GM12874 (cell line): ENCODE data around the gene PDGFA.

Source experiments
- CTCF ChIP-seq: IDR thresholded peaks from 2 replicates; pipeline ENCODE4 v1.5.1; 2011; ENCODE audit warnings: low read depth, mild to moderate bottlenecking, control low read depth, low read length, moderate library complexity; ENCODE audit not compliant: insufficient read depth

Gene PDGFA

GRCh38 chr7:479115-479947, 40.3 kb downstream of the PDGFA start:
- no peak for TF ChIP-seq CTCF

DNA sequence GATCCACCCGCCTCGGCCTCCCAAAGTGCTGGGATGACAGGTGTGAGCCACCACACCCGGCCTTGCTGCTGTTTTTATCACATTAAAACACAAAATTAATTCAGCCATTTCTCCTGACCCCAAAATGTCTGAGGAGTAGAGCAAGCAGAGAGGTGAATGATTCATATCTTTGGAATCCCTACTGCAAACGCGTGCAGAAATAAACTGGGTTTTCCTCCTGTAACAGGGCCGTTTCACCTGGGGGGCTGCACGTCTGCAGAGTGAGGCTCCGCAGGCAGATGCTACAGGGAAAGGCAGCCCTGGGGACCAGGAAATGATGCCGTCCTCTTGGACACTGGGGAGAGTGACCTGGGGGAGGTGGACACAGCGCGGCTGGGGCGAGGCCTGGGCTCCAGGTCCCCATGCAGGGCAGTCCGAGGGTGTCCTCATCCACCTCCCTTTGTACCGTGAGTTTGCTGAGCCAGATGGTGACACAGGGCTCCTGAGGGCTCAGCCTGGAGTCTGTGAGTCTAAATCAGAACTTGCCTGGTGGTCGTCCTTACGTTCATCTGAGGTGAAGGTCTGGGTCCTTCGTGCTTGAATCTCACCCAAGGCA, 41.9 kb downstream of the PDGFA start:
- TF ChIP-seq CTCF, result no peak

DNA sequence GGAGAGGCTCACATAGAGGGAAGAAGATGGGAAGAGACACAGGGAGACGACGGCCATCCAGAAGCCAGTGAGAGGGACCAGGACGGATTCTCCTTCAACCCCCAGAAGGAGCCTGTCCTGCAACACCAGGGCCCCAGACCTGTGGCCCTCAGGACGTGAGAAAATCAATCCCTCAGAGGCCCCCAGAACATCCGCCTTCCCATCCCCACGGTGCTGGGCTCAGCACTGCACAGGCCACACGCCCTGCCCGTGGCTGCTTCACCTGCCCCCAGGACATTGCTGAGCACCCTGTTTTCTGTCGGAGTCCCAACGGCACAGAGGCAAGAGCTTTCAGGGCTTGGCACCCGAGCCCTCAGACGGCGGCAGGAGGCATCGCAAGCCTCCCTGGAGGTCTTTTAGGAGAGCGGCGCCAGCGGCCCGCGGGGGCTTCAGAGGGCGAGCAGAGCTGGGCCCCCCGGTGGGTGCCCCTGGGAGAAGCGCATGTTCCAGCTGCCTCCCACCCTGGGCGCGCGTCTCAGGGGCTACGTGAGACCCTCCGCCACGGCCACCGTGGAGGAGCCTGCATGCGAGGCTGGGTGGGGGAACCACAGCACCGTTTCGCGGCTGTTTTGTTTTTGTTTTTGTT, 42.8 kb downstream of the PDGFA start:
- TF ChIP-seq CTCF, result no peak

DNA sequence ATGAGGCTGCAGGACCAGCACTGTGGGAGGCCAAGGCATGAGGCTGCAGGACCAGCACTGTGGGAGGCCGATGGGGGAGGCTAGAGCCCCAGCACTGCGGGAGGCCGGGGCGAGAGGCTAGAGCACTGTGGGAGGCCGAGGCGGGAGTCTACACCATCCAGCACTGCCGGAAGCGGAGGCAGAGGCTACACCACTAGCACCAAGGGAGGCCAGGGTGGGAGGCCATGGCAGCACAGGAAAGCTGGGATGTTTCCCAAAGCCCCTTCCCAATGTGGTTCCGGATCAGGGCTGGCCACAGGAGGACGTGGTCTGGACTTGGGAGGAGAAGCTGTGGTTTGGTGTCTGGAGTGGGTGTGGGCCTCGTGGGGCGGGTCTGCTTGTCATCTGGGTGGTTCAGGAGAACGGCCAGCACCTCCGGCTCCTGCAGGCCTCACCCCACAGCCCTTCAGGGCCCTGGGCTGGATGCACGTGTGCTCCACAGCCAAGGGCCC, 43.6 kb downstream of the PDGFA start:
- TF ChIP-seq CTCF, result no peak

DNA sequence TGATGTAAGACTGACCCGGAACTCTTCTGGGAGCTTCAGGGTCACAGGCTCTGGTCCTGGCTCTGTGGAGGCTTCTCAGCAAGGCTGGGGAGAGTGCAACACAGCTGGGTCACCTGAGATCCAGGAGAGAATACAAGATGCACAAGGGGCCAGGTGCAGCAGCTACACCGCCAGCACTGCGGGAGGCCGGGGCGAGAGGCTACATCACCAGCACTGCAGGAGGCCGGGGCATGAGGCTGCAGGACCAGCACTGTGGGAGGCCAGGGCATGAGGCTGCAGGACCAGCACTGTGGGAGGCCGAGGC, 44.3 kb downstream of the PDGFA start:
- no peak for TF ChIP-seq CTCF

DNA sequence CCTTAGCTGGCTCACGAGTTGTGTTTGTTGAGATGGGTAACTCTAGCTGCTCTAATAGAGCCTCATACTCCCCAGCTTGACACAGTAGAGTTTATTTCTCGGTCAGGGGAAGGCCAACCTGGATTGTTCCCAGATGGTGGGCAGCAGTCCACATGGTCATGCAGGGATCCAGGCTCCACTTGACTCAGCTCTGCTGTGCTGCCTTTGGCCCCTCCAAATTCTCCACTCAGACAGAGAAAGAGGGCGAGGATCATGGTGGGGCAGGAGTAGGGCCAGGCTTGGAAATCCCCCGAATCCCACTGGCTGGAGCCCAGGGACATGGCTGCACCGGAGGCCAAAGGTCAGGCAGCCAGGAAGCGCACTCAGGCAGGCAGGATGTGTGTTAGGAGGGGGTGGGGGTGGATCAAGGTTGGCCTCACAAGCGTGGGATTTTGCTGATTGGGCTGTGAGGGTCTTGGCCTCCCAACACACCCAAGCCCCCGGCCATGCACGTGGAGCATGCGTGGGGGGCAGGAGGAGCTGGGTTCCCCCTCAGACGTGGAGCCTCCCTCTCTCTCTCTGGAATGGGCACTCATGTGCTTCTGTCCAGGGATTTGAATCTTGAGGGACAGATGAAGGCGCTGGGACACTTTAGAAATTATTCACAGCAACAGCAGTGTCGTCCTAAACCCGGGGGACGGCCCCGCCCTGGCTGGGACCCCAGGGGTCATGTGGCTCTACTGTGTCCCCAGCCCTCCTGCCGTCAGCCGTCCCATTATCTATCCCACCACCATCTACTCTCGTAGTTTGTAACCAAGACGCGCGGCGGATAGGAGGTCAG, 44.8 kb downstream of the PDGFA start:
- TF ChIP-seq CTCF, result no peak
